Stimulated activated CD4-positive, alpha-beta T cell treated with anti-CD3 and anti-CD28 coated beads, Interleukin-1b, Interleukin-23, amount 100 ng/mL, for 48 hours (primary cell): Measurements from ENCODE around the gene PDLIM7.

Source experiments
- DNase-seq: peaks from one replicate; pipeline ENCODE4 v3.0.0-alpha.2; 2020

PDLIM7 gene

GRCh38 chr5:177455661-177456590, 41.5 kb downstream of the PDLIM7 start:
- DNase-seq = peak; percentile 95

- peak; percentile 93 for DNase-seq
These were observed 42.3 kb downstream of the PDLIM7 start for GRCh38 chr5:177455036-177455660.

DNA sequence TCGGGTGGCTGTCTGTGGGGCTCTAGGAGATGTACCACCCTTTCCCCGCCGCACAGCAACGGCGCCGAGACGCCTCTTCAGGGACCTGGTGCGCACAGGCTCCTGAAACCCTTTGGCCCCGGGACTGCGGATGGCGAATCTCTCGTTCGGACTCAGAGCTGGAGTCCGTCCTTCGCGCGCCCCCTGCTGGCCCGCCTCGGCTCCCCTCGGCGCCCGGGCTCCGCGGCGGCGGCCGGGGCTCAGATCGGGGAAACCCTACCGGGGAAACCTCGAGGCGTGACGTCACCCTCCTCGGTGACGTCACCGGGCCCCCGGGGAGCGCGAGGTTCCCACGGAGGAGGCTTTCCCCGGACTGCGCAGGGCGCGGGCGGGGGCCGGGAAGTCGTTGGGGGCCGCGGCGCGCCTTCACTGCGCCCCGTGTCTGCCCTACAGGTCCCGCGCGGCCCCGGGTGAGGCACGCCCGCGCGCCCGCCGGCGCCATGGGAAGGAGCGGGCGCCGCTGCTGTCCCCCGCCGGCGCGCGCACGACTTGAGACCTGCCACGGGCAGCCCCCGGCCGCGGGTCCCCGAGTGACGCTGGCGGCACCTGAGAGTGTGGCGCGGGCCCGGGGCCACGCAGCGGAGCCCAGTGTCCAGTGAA, 42.9 kb downstream of the PDLIM7 start:
- peak; percentile 90 for DNase-seq

DNA sequence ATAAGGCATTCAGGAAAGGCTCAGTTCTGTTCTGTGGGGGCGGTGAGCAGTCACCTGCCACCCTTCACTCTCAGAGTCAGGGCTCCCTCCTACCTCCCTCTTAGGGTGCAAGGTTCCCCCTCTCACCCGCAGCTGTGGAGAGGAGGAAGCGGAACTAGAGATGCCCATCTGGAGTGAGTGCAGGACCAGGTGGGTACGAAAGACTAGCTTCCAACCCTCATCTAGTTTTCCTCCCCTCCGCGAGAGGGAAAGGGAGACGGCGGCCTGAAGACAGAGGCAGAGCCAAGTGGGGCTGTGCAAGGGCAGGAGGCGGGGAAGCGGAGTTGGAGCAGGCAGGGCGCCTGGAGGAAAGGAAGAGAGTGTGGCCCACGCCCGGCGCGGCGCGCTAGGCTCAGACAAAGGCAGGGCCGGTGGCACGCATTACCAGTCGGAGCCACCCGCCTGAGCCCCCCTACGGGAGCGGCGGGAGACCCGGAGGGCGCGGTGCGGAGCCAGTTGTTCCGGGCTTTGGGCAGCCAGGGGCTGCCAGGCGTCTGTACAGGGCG, 43.5 kb downstream of the PDLIM7 start:
- no peak for DNase-seq

DNA sequence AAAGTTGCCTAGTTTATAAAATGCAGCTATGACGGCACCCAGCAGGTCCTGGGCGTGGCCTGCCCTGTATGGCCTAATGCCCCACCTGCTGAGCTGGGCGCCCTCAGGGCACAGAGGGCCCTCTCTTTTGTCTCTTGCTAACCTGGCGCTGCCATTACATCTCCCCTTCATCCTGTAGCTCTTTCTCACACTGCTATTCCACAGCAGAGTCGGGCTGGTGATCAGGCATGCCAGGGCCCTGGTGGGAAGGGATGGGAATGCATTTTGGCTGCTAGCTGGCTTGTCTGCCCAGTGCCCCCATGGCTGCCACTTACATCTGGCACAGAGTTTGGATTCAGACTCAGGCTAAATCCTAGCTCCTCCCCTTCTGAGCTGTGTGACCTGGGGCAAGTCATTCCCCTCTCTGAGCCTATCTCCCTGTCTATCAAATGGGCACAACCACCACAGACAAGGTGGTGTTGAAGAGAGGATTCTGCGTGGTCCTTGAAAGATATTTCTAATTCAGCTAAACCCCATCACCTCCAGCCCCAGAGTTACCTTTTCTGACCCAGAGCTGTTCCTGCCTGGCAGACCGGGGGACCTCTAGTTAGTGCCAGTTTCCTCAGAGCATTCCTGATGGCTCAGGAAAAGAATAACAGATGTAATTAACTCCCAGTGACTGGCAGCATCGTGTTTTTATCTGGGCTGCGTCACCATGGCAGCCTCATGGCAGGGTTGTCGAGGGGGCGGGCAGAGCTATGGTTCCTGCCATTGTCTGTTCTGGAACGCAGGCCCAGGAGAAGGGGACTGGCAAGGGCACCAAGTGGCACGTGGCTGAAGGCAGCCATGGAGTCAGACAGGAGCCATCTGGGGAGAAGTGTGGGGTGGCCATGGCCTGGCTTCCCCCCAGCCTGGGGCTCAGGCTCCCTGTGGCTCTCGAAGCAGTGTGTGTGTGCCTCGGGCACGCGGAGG, 44.4 kb downstream of the PDLIM7 start:
- no peak for DNase-seq

- no peak for DNase-seq
These were observed 46.6 kb downstream of the PDLIM7 start for GRCh38 chr5:177450667-177451424.

- no peak for DNase-seq
These were observed 48.0 kb downstream of the PDLIM7 start for GRCh38 chr5:177449140-177450061.

DNA sequence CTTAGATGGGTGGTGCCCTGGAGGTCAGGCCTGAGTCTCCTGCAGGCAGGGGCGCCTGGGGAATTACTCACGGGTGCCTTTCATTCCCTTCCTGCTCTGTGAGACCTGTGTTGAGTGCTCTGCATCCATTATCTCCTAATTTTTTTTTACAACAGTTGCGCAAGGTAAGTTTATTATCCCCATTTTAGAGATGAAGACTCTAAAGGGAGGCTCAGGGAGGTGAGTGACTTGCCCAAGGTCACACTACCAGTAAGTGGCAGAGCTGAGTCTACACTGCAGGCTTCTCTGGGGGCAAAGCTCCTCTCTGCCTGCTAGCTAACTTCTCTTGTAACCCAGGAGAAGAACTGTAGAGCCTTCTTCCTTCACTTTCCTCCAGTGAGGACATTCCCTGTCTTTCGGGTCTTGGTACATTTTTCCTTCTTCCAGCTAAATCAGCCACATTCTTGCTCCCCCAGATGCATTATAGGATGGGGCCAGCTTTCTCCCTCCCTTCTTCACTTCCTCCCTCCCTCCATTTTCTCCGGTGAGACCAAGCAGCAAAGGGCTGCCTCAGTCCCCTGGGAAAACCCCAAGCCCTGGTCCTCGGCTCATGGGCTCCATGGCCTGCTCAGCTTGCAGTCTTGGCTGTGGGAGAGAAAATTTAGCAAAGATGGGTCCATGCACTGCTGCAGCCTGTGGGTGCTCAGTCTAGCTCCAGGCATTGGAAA, 49.0 kb downstream of the PDLIM7 start:
- DNase-seq = no peak

GRCh38 chr5:177447611-177448243, 49.7 kb downstream of the PDLIM7 start:
- no peak for DNase-seq

DNA sequence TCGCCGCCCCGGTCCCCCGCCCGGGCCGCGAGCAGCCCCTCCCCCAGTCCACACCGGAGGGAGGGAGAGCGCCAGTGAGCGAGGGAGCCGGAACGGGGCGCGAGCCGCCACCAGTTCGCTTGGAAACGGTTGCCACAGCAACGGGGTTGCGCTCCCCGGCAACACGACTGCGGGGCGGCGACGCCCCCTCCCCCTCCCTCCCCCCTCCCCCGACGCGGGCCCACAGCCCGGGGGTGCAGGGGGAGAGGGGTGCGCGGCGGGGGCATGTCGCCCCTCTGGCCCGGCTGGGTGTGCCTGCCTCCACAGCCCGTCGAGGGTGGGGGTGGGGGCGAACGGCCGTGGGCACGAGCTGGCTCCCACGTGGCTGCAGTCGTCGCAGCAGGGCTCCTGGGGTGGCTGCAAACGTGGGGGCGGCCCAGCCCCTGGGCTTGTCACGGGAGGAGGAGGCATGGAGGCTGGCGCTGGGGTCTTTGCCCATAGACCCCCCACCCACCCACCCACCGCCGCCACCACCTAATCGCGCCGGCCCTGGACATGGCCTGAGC, 50.3 kb downstream of the PDLIM7 start:
- DNase-seq = peak; percentile 72

DNA sequence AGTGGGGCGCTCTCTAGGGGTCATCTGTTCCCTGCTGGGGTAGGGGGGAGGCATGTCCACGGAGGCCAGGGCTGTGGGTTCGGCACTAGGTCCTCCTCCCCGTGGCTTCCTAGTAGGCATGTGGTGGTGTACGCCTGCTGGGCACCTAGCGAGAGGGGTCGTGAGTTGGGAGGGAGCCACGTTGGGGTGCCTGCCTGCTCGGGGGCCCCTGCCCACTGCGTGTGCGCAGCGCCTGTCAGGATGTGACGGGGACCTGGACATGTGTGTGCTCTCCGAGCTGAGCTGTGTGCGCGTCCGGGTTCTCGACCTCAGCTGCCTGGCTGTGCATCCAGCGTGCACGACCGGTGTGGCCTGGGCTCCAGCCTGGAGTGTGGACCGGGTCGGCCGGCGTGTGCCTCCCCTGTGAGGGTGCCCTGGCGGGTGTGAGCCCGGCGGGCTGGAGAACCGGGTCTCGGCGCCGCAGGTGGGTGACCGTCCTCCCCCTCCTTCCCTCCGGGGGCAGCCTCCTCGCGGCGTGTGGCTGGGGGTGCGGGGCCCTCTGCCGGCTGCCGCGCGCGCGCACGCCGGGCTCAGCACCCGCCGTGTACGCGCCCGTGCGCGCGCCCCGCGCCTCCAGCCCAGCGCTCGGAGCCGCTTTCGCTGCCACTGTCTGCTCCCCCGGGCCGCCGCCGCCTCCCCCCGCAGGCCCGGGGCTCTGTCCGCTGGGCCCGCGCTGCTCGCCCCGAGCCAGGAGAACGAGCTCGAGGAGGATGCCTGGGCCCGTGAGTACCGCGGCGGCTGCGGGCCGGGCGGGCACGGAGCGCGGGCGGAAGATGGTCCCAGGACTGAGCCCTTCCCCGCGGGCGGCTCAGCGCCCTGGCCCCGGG, 51.0 kb downstream of the PDLIM7 start, which contains the start of gene PRR7:
TSS of gene PRR7 (plus strand) at position 615 of the 866 bp plus-strand sequence. CDS start 8,254 bp downstream, outside the sequence.
- peak; percentile 66 for DNase-seq

DNA sequence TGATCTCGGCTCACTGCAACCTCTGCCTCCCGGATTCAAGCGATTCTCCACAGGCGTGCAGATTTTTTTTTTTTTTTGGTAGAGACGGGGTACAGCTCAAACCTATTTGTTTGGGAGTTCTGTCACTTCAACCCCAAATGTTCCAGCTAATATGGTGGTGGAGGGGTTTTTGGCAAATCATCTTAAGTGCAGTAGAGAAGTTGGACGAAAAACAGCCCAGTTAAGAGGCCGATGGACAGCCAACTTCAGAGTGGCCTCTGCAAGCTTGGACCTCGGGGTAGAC, 51.5 kb downstream of the PDLIM7 start:
- DNase-seq = no peak

DNA sequence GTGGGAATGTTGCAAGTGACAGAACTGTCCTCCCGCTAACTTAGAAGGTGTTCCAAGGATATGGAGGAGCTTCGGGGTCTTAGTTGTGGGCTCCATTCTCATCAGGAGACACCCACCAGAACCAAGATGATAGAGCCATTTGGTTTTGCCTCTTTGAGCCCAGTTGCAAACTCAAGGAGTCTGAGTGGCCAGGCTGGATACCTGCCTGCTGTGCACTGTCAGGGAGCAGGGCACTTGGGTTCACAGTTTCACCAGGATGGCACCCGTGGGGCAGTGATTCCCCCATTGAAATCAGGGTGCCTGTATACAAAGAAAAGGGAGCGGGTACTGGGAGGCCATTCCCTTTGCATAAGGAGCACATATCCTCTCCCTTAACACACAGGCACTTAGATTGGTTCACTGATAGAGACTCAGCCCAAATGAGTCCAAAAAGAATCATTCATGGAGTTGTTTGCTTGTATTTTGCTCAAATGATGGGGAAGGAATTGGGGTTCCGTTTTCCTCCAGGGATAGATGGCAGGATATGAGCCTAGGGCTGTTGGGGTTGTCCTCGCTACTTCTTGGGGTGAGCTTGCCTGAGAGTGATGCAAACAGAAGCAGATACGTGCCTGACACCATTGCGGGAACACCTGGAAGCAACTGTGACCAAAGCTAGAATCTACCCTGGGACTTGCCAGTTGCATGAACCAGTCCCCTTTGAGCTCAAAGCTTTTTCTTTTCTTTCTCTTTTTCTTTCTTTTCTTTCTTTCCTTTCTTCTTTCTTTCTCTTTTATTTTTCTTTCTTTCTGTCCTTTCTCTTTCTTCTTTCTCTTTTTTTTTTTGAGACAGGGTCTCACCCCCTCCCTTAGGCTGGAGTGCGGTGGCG, 52.1 kb downstream of the PDLIM7 start:
- DNase-seq = no peak

- DNase-seq = peak; percentile 19
These were observed 53.0 kb downstream of the PDLIM7 start for GRCh38 chr5:177444106-177445051.

DNA sequence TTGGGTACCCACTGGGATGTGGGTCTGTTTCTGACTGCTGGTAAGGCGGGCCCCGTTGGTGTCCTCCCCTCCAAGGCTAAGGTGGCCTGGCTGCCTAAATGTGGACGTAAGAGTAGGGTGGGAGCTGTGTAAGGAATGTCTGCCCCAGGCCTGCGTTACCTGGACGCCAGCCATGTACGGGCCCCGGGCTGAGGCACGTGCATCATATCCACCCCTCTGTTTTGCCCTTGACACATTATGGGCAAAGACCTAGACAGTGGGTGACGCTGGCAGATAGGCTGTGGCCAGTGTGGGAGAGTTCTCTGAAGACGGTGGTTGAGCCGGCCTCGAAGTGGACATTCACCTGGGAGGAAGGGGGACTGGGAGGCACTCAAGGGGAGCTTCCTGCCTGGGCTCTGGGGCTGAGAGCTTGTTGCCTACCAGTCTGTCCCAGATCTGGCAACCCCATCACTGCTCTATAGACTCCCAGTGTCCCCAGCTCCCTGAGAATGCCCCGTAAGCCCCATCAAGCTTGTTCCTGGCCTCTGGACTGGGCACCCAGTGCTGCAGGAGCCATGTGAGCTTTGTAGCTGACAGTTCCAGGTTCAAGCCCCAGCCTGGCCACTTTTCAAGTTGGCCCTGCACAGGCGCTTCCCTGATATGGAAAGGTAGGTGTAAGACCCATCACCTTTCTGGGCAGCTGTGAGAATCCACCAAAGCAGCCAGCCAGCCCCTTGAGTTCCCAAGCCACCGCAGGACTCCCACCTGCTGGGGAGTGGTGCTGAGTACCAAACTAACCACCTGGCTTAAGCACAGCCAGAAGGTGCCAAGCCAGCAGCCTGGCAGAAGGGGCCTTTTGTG, 54.0 kb downstream of the PDLIM7 start:
- peak; percentile 3 for DNase-seq
